Upper lobe of right lung (tissue), 1 donor: ENCODE data around the gene NDUFS6. TPM values are rescaled to one million over a fixed set of nuclear protein-coding genes. Genes with fewer than 3 reads are reported as not detected.

Experiments
- ATAC-seq: fragments of 200-7000 bp; cut with Tn5 transposase; one replicate; pipeline ENCODE4 v1.9.1; 2020; ENCODE audit warnings: mild to moderate bottlenecking, moderate library complexity
- DNase-seq: peaks from one replicate; pipeline ENCODE4 v3.0.0-alpha.2; 2020
- H3K27ac ChIP-seq: fragments of 200-600 bp; one replicate; pipeline ENCODE4 v1.8.0; 2022
- H3K27me3 ChIP-seq: fragments of 200-600 bp; one replicate; pipeline ENCODE4 v1.8.0; 2022; ENCODE audit warnings: mild to moderate bottlenecking
- H3K36me3 ChIP-seq: fragments of 200-600 bp; one replicate; pipeline ENCODE4 v1.8.0; 2022
- H3K4me1 ChIP-seq: fragments of 200-600 bp; one replicate; pipeline ENCODE4 v1.8.0; 2022
- H3K4me3 ChIP-seq: fragments of 200-600 bp; one replicate; pipeline ENCODE4 v1.8.0; 2022; ENCODE audit warnings: mild to moderate bottlenecking
- H3K9me3 ChIP-seq: fragments of 200-600 bp; one replicate; pipeline ENCODE4 v1.8.0; 2022
- intact Hi-C: fragments of 100-400 bp; cut with DNase I; formaldehyde crosslinking; loops from one replicate; pipeline ENCODE4 v1.11.0; 2022
- long read RNA-seq: library from polyadenylated mRNA; unstranded; transcript quantifications from one replicate; pipeline ENCODE4 v2.0.0, GENCODE V29; 2021
- total RNA-seq: library from RNA; stranded (reverse); fragmentation: NEBNext Ultra II Directional; extraction: Animal tissue kit (Norgen Biotek cat#: 25700); gene quantifications from one replicate; pipeline ENCODE4 v1.2.1, GENCODE V29; 2021
- TF ChIP-seq, protein P1 (sequence below): fragments of 200-600 bp; IDR thresholded peaks from one replicate; pipeline ENCODE4 v1.8.0; 2022; ENCODE audit warnings: antibody characterized with exemption
- donor health status: DM: no; HTN: yes; CAD: no; lungs with severe emphysema.

NDUFS6 gene
- total RNA-seq = 23.5 TPM
- long read RNA-seq, transcript NDUFS6-201 (4 exons, 1,082 nt) = major isoform, 14 of 15 reads
- long read RNA-seq, partial matches to known transcripts = 0 of 15 reads
- long read RNA-seq, other reads (novel, unspliced or antisense) = 1 of 15 reads

DNA sequence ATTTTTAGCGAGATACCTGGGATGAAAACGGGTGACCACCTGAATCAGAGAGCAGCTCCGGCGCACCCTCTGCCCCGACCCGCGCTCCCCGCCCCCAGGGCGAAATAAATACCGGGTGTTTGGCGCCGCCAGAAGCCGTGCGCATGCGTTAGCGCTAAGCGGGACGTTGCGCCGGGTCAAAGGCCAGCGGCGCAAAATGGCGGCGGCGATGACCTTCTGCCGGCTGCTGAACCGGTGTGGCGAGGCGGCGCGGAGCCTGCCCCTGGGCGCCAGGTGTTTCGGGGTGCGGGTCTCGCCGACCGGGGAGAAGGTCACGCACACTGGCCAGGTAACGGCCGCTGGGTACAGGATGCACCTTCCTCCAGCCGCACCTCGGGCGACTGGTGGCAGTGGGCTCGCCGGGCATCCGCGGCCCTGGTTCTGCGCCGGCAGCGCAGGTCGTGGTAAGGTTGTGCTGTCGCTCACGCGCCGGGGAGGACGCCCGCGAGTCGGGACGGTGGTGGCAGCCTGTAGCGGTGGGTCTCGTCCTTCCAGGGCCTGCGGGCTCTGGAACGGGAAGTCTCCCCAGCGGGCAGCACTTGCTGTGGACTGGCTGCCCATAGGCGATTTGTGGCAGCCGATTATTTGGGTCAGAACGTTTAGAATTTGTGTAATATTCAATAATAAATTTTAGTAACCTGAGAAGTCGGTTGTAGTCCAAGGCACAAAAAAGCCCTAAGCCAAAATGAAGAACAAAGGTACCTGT is at the start of gene NDUFS6:
TSS of gene NDUFS6 (plus strand) at position 186 of the 745 bp plus-strand sequence. CDS start at position 197, 11 bp downstream.
- ATAC-seq = peak; percentile 83
- TF ChIP-seq, protein P1, sequence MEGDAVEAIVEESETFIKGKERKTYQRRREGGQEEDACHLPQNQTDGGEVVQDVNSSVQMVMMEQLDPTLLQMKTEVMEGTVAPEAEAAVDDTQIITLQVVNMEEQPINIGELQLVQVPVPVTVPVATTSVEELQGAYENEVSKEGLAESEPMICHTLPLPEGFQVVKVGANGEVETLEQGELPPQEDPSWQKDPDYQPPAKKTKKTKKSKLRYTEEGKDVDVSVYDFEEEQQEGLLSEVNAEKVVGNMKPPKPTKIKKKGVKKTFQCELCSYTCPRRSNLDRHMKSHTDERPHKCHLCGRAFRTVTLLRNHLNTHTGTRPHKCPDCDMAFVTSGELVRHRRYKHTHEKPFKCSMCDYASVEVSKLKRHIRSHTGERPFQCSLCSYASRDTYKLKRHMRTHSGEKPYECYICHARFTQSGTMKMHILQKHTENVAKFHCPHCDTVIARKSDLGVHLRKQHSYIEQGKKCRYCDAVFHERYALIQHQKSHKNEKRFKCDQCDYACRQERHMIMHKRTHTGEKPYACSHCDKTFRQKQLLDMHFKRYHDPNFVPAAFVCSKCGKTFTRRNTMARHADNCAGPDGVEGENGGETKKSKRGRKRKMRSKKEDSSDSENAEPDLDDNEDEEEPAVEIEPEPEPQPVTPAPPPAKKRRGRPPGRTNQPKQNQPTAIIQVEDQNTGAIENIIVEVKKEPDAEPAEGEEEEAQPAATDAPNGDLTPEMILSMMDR = no peak
- peak; percentile 92 for DNase-seq
- Histone ChIP-seq H3K27ac (peak within 1 kb of the TSS; percentile 87), H3K4me1 (peaks cover 13% of the 10 kb centered on the region), H3K27me3 (no peaks in the 10 kb centered on the region), H3K36me3 (peaks cover 52% of the 10 kb centered on the region), H3K9me3 (no peaks in the 10 kb centered on the region), H3K4me3 (peak within 1 kb of the TSS; percentile 97)
- intact Hi-C loops = no loop called here

DNA sequence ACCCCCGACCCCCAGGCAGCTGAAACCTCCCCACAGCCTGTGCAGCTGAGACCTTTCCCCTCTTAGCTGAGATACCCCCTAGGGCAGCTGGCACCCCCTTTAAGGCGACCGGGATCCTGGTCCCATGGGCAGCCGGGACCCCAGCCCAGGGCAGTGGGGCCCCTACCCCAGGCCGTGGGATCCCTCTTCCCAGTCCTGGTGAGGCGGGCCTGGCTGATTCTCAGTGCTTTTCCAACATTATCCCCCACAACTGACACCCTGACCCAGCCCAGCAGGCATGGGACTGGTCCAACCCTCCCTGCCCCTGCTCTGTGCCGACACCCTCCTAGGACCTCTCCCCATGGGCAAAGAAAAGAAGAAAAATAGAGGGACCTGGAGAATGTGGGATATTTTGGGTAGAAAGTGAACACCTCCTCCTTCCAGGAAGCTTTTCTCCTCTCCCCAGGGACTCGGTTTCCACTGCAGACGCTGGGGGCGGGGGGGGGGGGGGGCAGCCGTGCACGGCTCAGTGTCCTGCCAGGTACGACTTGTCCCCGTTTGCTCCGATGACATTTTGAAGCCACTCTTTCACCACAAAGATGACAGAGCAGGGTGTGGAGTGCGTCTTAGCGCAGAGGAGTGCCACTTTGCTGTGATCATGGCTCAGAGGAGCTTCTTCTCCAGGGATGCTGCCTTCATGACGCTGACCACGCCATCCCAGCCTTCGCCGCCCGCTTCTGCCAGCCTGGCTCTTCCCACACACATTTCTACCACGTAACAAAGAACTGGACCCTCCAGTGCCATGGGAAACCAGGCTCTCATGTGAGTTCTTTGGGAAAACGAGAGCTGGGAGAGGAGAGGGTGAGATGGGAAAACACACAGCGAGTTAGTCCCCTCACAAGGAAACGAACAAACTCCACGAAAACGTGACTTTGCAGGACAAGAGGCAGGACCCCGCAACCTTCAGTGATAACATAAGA is 49.1 kb upstream of the NDUFS6 start:
- Histone ChIP-seq H3K4me3 (no peak overlapping the region), H3K36me3 (no peaks in the 10 kb centered on the region), H3K27ac (no peak overlapping the region), H3K27me3 (peaks cover 3% of the 10 kb centered on the region), H3K9me3 (no peaks in the 10 kb centered on the region), H3K4me1 (no peaks in the 10 kb centered on the region)
- TF ChIP-seq, protein P1 = no peak
- ATAC-seq (no peak), DNase-seq (peak; percentile 42)
- intact Hi-C loops = no loop called here

DNA sequence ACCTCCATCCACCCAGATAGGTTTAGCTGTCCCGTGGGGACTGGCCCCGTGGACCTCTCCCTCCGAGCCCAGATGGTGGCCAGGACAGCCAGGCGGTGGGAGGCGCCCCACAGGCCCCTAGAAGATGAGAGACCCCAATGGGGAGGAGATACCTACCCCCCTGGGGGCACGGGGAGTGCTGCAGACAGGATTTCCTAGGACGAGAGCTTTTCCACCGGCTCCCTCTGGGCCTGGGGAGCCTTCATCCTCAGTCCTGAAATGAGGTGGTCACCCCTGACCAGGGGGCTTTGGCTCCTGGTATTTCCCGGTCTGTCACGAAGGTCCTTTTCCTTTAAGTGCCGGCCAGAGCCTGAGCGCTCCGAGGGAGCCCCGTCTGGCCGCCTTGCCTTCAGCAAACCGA is 48.3 kb upstream of the NDUFS6 start:
- Histone ChIP-seq H3K4me3 (no peak overlapping the region), H3K27me3 (peaks cover 3% of the 10 kb centered on the region), H3K9me3 (no peaks in the 10 kb centered on the region), H3K36me3 (no peaks in the 10 kb centered on the region), H3K27ac (no peak overlapping the region), H3K4me1 (no peaks in the 10 kb centered on the region)
- intact Hi-C loops = no loop called here
- DNase-seq = peak; percentile 53
- TF ChIP-seq, protein P1 = no peak
- ATAC-seq = no peak

DNA sequence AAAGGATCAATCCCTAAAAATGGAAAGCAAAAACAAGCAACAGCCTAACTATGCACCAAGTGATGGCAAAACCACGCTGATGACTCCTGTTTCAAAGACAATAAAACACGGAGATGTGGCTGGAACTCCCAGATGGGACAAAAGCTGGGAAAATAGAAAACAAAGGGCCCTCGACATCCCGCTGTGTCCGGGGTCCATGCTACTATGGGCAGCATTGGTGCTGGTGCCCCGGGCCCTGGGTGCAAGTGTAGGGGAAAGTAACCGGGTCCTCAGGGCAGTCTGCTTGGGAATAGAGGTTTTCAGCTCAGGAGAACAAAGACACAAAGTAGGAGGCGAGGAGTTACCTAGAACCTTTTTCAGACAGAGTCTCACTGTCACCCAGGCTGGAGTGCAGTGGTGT is 47.7 kb upstream of the NDUFS6 start:
- DNase-seq (peak; percentile 20), ATAC-seq (no peak)
- no peaks in the 10 kb centered on the region for H3K9me3 ChIP-seq
- intact Hi-C loops = no loop called here
- H3K36me3 ChIP-seq = no peaks in the 10 kb centered on the region
- H3K4me1 ChIP-seq = no peaks in the 10 kb centered on the region
- no peak overlapping the region for H3K4me3 ChIP-seq
- H3K27ac ChIP-seq = no peak overlapping the region
- TF ChIP-seq, protein P1 = no peak
- peaks cover 3% of the 10 kb centered on the region for H3K27me3 ChIP-seq

DNA sequence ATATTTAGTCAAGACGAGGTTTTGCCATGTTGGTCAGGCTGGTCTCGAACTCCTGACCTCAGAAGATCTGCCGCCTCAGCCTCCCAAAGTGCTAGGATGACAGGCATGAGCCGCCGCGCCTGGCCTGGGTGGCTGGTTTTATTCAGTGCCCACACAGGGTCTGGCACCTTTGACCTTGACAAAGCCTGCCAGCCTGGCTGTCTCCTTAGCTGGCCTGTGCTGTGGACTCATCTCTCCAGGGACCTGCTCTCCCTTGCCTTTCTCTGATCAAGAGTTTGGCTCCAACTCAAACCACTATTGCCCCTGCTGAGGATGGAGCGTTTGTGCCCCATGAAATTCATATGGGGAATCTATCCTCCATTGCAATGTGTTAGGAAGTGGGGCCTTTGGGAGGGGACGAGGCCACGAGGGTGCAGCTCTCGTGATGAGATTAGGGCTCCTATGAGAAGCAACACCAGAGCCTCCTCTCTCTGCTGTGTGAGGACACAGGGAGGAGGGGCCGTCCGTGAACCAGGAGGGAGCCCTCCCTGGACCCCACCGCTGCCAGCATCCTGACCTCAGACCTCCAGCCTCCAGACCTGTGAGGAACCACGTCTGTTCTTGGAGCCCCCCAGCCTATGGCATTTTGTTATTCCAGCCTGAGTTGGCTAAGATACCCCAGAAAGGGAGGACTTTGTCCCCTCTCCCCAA is 46.5 kb upstream of the NDUFS6 start:
- H3K4me1 ChIP-seq = no peaks in the 10 kb centered on the region
- intact Hi-C loops = no loop called here
- TF ChIP-seq, protein P1 = no peak
- ATAC-seq (no peak), DNase-seq (peak; percentile 47)
- no peak overlapping the region for H3K4me3 ChIP-seq
- H3K36me3 ChIP-seq = no peaks in the 10 kb centered on the region
- H3K27ac ChIP-seq = no peak overlapping the region
- peaks cover 3% of the 10 kb centered on the region for H3K27me3 ChIP-seq
- H3K9me3 ChIP-seq = no peaks in the 10 kb centered on the region
